ENCODE measurements around the gene ANKRD27.
"Not testable (repeated sequence)": the region's sequence is repeated elsewhere in the genome, so short reads cannot be mapped to it uniquely, and the experiment has no call there.

Gene ANKRD27

GRCh38 chr19:32688311-32688710 lies 13.3 kb upstream of the ANKRD27 start:
- peak; percentile 45 for DNase-seq

DNA sequence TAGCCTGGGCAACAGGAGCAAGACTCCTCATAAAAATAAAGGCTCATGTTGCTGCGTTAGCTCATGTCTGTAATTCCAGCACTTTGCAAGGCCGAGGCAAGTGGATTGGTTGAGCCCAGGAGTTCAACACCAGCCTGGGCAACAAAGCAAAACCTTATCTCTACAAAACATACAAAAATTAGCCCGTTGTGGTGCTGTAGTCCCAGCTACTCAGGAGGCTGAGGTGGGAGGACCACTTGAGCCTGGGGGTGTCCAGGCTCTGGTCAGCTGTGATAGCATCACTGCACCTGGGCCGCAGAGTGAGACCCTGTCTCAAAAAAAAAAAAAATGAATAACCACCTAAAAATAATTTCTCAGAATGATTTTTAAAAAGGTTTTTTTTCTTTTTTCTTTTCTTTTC lies 12.7 kb upstream of the ANKRD27 start:
- no peak for DNase-seq

DNA sequence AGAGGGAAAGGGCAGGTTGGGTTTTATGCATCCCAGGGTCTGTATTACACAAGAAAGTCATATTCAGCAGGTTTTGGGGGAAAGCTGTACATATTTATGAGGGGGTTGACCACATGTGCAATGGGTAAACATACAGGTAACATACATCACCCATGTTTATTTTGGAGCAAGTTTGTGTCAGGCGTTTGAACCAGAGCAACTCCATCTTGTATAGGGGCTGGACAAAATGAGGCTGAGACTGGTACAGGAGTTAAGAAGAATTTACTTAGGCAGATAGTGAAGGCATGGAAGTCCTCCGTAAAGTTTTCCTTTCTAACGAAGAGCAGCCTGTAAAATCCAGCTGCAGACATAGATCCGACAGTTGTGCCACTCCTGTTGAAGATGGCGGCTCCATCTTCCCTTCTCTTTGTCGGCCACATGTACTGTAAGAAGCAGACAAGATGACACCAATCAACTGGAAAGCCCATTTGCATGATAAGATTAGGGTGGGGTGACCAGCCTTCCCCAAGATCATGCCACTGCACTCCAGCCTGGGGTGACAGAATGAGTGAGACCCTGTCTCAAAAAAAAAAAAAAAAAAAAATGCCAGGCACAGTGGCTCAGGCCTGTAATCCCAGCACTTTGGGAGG lies 12.0 kb upstream of the ANKRD27 start:
- no peak for DNase-seq

- DNase-seq: no peak
Observed at GRCh38 chr19:32682317-32682716, 7.3 kb upstream of the ANKRD27 start.

DNA sequence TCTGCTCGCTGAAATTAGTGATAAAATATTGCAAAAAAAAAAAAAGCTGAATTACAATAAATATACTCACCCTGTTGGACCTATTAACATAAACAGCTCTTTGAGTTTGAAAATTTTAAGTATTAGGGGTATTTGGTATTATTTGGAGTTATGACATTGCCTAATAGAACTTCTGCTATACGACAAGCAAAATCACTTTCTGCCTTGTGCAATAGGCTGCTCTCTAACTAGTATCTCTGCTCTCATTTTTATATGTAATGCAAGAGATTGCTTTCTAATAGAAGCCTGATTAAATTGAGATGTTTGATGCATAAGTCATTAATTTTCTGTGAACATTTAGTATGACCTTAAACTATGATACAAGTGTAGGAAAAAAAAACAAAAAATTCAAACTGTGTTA lies 6.0 kb upstream of the ANKRD27 start:
- DNase-seq: peak; percentile 61

DNA sequence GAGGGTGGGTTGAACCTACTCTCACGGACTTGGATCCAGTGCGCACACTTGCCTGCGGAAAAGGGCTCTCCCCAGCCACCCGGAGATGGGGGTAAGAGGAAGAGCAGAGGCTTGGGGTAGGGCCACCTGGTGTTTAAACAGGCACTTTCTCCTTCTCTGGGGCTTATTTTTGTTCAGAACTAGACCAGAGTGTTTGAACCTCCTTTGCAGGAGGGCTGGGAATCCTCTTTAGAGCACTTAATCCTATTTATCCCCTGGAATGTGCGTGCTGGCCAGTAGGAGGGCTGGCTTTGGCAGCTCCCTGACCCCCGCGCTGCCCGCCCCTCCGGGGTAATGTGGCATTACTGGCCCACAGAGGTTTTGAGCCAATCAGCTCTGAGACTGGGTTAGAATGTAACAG lies 2.7 kb upstream of the ANKRD27 start:
- no peak for DNase-seq

- no peak for DNase-seq
Observed at GRCh38 chr19:32676895-32677359, 1.9 kb upstream of the ANKRD27 start.

GRCh38 chr19:32676186-32676894 lies 1.4 kb upstream of the ANKRD27 start:
- DNase-seq: no peak

GRCh38 chr19:32675720-32676185 lies 773 bp upstream of the ANKRD27 start, which contains the start of gene RGS9BP:
Gene RGS9BP (plus strand): TSS chr19:32675848. CDS start chr19:32676264, 416 bp downstream.
- DNase-seq: peak; percentile 73

- DNase-seq: no peak
Observed at GRCh38 chr19:32674153-32674930, 638 bp downstream of the ANKRD27 start.

GRCh38 chr19:32673573-32673972 lies 1.4 kb downstream of the ANKRD27 start:
- no peak for DNase-seq

GRCh38 chr19:32672841-32673240 lies 2.1 kb downstream of the ANKRD27 start:
- DNase-seq: no peak

- DNase-seq: peak; percentile 25
Observed at GRCh38 chr19:32671883-32672593, 2.9 kb downstream of the ANKRD27 start.

DNA sequence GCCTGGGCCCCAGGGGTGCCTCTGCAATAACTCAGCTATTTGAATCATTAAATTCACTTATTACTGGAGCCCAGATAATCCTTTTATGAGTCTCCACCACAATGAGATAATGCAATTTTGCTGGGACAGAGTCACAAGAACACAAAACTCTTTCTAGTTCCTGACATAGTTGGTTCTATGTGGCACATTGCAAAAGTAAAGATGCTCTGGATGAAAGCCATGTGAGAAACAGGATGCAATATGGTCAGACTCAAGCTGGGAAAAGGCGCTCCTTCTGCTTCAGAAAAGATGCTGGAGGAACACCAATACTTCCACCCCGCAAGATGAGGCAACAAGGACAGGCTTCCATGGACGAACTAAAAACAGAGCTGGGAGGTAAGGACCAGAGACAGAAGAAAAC lies 5.7 kb downstream of the ANKRD27 start:
- no peak for DNase-seq

DNA sequence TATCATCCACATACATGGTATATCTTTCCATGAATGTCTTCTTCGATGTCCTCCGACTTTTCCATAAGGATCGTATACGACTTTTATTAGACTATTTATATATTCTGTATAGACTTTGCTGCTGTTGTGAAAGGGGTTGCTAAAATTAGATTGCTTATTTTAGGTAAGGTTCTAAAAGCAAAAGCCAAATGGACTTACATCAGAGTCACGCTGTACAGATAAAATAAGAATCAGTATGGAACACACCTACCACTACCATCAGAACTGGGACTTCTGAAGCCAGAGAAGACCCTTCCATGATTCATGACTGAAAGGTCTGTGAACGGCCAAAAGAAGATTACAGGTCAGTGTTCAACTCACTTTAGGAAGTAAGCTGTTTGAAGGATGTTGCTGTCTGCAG lies 8.9 kb downstream of the ANKRD27 start:
- no peak for DNase-seq

DNA sequence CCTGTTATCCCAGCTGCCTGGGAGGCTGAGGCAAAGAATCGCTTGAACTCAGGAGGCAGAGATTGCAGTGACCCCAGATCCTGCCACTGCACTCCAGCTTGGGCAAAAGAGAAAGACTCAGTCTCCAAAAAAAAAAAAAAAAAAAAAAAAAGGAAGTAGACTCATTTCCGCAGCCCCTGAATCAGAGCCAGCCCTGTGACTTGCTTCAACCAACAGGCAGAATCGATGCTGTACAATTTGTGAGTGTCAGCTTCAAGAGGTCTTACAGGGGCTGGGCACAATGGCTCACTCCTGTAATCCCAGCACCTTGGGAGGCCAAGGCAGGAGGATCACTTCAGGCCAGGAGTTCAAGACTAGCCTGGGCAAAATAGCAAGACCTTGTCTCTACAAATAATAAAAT lies 12.8 kb downstream of the ANKRD27 start:
- DNase-seq: peak; percentile 81

DNA sequence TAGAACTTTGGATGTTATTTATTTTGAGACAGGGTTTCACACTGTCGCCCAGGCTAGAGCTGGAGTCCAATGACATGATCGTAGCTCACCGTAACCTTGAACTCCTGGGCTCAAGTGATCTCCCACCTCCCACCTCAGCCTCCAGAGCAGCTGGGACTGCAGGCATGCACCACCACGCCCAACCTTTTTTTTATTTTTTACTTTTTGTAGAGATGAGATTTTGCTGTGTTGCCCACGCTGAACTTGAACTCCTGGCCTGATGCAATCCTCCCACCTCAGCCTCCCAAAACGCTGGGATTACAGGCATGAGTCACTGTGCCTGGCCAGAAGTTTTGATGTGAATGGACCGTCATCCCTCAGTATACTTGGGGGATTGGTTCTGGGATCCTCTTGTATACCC lies 13.7 kb downstream of the ANKRD27 start:
- peak; percentile 21 for DNase-seq

DNA sequence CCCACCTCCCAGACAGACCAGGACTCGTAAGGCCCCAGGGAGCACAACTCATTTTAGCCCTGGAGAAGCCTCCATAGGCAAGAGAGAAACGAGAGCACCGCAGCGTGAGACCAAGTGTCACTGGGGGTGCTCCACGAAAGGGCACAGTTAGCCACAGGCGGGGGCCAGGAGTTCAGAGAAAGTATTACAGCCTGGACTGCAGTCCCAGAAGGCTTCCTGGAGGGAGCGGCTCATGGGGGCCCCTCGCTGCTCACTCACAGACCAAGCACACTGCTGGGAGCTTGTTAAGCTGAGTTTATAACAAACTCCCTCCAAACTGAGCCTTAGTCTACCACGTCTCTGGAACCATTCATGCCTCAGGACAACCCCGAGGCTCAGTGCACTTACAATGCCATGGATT lies 16.5 kb downstream of the ANKRD27 start:
- no peak for DNase-seq

DNA sequence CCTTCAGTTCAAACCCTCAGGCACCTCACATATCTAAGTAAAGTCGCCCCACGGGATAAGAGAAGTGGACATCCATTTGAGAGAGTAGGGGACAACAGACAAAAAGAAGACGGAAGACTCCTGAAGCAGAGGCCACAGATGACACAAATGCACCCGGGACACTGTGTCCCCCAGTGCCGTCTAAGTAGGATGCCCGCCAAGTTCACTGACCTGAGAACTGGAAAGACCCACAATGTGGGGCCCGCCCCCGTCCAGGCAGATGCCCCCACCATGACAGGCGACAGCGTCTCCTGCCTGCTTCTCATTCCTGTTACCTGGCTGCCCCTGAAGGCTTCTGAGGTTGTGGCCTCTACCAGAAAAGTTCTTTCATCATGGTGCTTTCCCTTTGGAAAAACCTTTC lies 16.9 kb downstream of the ANKRD27 start:
- no peak for DNase-seq

GRCh38 chr19:32656379-32656778 lies 18.6 kb downstream of the ANKRD27 start:
- not testable (repeated sequence) for DNase-seq

GRCh38 chr19:32653599-32653915 lies 21.4 kb downstream of the ANKRD27 start:
- no peak for DNase-seq

DNA sequence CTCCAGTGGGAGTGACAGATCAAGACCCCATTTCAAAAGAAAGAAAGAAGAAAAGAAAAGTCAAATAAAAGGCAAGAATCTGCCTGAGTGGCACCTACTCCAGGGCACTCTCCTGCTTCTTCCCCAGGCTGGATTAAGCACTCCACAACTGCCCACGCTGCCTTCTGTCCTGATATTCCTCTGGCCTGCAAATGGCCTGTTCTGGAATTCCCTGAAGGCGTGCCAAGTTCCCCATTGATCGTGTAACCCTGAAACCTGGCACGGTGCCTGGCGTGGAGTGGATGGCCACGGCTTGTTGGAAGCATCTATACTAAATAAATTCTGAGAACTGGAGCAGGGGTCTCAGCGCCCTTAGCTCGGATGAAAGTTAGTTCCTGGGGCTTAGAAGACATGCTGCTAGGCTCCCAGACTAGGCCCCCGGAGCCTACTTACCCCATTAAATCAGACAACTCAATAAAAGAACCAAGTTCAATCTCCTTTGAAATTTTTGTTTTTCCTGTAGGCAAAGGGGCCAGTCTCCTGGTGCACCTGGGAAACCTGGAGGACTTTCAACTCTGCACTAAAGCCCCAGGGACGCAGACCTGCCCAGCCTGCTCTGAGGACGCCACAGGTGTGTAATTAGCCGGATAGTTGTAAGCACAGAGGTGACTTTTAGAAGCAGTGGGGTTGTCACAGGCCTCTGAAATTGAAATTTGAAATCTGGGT lies 21.9 kb downstream of the ANKRD27 start:
- DNase-seq: no peak

Measured in inflammatory macrophage treated with lipopolysaccharide for 4 hours (primary cell).